Left lung (tissue), 10 donors: ENCODE measurements around the gene CSK. TPM values are rescaled to one million over a fixed set of nuclear protein-coding genes. Genes with fewer than 3 reads are reported as not detected.

Experiments
- ATAC-seq: fragments of 200-7000 bp; cut with Tn5 transposase; one replicate; pipeline ENCODE4 v1.9.1; 2020; ENCODE audit warnings: moderate library complexity
- DNase-seq, 4 donors: peaks; one replicate each; pipeline ENCODE4 v3.0.0-alpha.2; 2013 to 2020
- H3K27ac ChIP-seq, 2 donors: fragments of 200-600 bp; sonication (generic) in 1 of 2; one replicate each; pipeline versions ENCODE4 v1.5.0 to v1.8.0; 2020 to 2021
- H3K27me3 ChIP-seq, 2 donors: fragments of 200-600 bp; sonication (generic) in 1 of 2; one replicate each; pipeline versions ENCODE4 v1.5.0 to v1.8.0; 2020 to 2021
- H3K36me3 ChIP-seq, 2 donors: fragments of 200-600 bp; sonication (generic) in 1 of 2; one replicate each; pipeline versions ENCODE4 v1.5.0 to v1.8.0; 2020 to 2021
- H3K4me1 ChIP-seq, 2 donors: fragments of 200-600 bp; one replicate each; pipeline ENCODE4 v1.8.0; 2021
- H3K4me3 ChIP-seq, 2 donors: fragments of 200-600 bp; sonication (generic) in 1 of 2; one replicate each; pipeline versions ENCODE4 v1.5.0 to v1.8.0; 2020 to 2021; ENCODE audit warnings: mild to moderate bottlenecking in 1 of 2
- H3K9me3 ChIP-seq, 2 donors: fragments of 200-600 bp; sonication (generic) in 1 of 2; one replicate each; pipeline versions ENCODE4 v1.5.0 to v1.8.0; 2020 to 2021
- CTCF ChIP-seq, 2 donors: fragments of 200-600 bp; sonication (generic) in 1 of 2; IDR thresholded peaks; one replicate each; pipeline versions ENCODE4 v1.5.0 to v1.8.0; 2021; ENCODE audit warnings: antibody characterized with exemption in 2 of 2
- intact Hi-C, 2 donors: fragments of 100-400 bp; cut with DNase I; formaldehyde crosslinking; loops; one replicate each; pipeline versions ENCODE4 v1.11.2 to v1.14.2; 2022
- polyA plus RNA-seq, 6 donors: library from polyadenylated mRNA; unstranded; fragments of 120-200 nt; gene quantifications; one replicate each; pipeline ENCODE4 v1.2.1, GENCODE V29; 2013; ENCODE audit not compliant: insufficient read length in 6 of 6
- total RNA-seq, 2 donors: library from RNA; stranded (reverse); fragmentation: NEBNext Ultra II Directional; extraction: Animal tissue kit (Norgen Biotek cat#: 25700); gene quantifications; one replicate each; pipeline ENCODE4 v1.2.1, GENCODE V29; 2021
- donor health status: DM: no; HTN: yes; CAD: no.
- donor health status: DM: no; HTN: no; CAD: no.

Gene CSK
- total and polyA plus RNA-seq, 8 donors: 41.5 to 101 (median 49.7) TPM

DNA sequence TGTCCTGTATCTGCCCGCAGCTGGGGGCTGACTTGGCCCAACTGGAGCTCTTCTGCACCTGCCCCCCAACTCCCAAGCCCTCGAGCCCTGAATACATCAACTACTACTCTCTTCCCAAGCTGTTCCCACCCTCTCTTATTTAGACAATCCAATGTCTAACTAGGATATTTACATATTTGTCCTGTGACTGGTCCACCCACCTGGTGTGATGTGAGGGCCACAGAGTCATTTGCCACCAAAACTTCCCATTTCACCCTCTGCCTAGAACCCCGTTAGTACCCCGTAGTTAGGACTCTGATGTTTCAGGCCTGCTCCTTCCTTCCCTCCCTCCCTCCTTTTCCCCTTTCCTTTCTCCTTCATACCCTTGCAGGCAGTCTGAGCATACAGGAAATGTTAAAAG lies 50.9 kb downstream of the CSK start:
- Histone ChIP-seq H3K27me3 (peaks cover 0 to 14% of the 10 kb centered on the region in 2 donors), H3K9me3 (no peaks in the 10 kb centered on the region), H3K36me3 (peaks cover 0 to 22% of the 10 kb centered on the region in 2 donors), H3K4me3 (no peak overlapping the region), H3K4me1 (no peaks in the 10 kb centered on the region), H3K27ac (no peak overlapping the region)
- TF ChIP-seq CTCF (IDR thresholded peaks at IDR 0.05): no peak
- intact Hi-C loops: no loop called here
- ATAC-seq: no peak
- no peak for DNase-seq

- Histone ChIP-seq H3K27me3 (peaks cover 0 to 7% of the 10 kb centered on the region in 2 donors), H3K36me3 (peaks cover 0 to 29% of the 10 kb centered on the region in 2 donors), H3K27ac (no peak overlapping the region), H3K4me3 (no peak overlapping the region), H3K9me3 (no peaks in the 10 kb centered on the region), H3K4me1 (no peaks in the 10 kb centered on the region)
- intact Hi-C loops: no loop called here
- ATAC-seq (no peak), DNase-seq (no peak)
- no peak for TF ChIP-seq CTCF (IDR thresholded peaks at IDR 0.05)
Observed at GRCh38 chr15:74833376-74834107, 51.7 kb downstream of the CSK start.

GRCh38 chr15:74835312-74835823 lies 53.5 kb downstream of the CSK start:
- peak; percentile 68 to 76 for TF ChIP-seq CTCF (IDR thresholded peaks at IDR 0.05)
- intact Hi-C loops: no loop called here
- no peaks in the 10 kb centered on the region for H3K4me1 ChIP-seq
- ATAC-seq: peak; percentile 86
- H3K36me3 ChIP-seq: peaks cover 0 to 47% of the 10 kb centered on the region in 2 donors
- DNase-seq: peak in 2 of 4 donors; percentile 48 to 90
- H3K27me3 ChIP-seq: no peaks in the 10 kb centered on the region
- H3K9me3 ChIP-seq: no peaks in the 10 kb centered on the region
- no peak overlapping the region for H3K4me3 ChIP-seq
- no peak overlapping the region for H3K27ac ChIP-seq

GRCh38 chr15:74836846-74837245 lies 55.0 kb downstream of the CSK start:
- intact Hi-C loops: no loop called here
- no peak for ATAC-seq

More at GRCh38 chr15:74836846-74837245, 55.0 kb downstream of the CSK start:
- no peak for DNase-seq
- Histone ChIP-seq H3K4me1 (peaks cover 3 to 9% of the 10 kb centered on the region in 2 donors), H3K36me3 (peaks cover 0 to 49% of the 10 kb centered on the region in 2 donors), H3K9me3 (no peaks in the 10 kb centered on the region), H3K27ac (no peak overlapping the region), H3K27me3 (no peaks in the 10 kb centered on the region), H3K4me3 (no peak overlapping the region)
- no peak for TF ChIP-seq CTCF (IDR thresholded peaks at IDR 0.05)
